MCF 10A (cell line): Measurements from ENCODE around the gene CFAP65. TPM values are rescaled to one million over a fixed set of nuclear protein-coding genes. Genes with fewer than 3 reads are reported as not detected.

Source experiments
- BruUV-seq: library from RNA; stranded (reverse); fragments of 400-500 nt; replicated peaks from 2 replicates; lab custom pipeline; 2021; lab: Mats Ljungman, UMichigan
- CTCF ChIA-PET: fragments of 300-600 bp; sonication (Branson Sonifier 250); formaldehyde crosslinking; extraction: SDS; loops from one replicate; lab custom pipeline; 2021; ENCODE audit warnings: antibody characterized with exemption, inconsistent platforms; lab: Yijun Ruan, JAX
- POLR2A ChIA-PET: fragments of 300-600, 350-650 bp; sonication (Branson Sonifier 250); formaldehyde crosslinking; extraction: SDS; loops from one replicate; lab custom pipeline; 2020; ENCODE audit warnings: antibody characterized with exemption, inconsistent platforms; lab: Yijun Ruan, JAX
- DNase-seq: peaks from one replicate; pipeline ENCODE4 v3.0.0-alpha.2; 2018; ENCODE audit not compliant: unreplicated experiment
- H3K27ac Mint-ChIP-seq: one replicate; pipeline ENCODE4 v1.8.0; 2022; ENCODE audit warnings: mild to moderate bottlenecking, low read depth, mixed read lengths; ENCODE audit not compliant: unreplicated experiment
- H3K27me3 Mint-ChIP-seq: one replicate; pipeline ENCODE4 v1.8.0; 2022; ENCODE audit warnings: mixed read lengths; ENCODE audit not compliant: insufficient read depth, unreplicated experiment
- H3K36me3 Mint-ChIP-seq: one replicate; pipeline ENCODE4 v1.8.0; 2022; ENCODE audit warnings: mild to moderate bottlenecking, moderate library complexity, mixed read lengths; ENCODE audit not compliant: insufficient read depth, unreplicated experiment
- H3K4me1 Mint-ChIP-seq: one replicate; pipeline ENCODE4 v1.8.0; 2022; ENCODE audit warnings: mixed read lengths; ENCODE audit not compliant: insufficient read depth, unreplicated experiment
- H3K4me3 Mint-ChIP-seq: one replicate; pipeline ENCODE4 v1.8.0; 2022; ENCODE audit warnings: mild to moderate bottlenecking, moderate library complexity, mixed read lengths; ENCODE audit not compliant: unreplicated experiment
- H3K9me3 Mint-ChIP-seq: one replicate; pipeline ENCODE4 v1.8.0; 2022; ENCODE audit warnings: mixed read lengths; ENCODE audit not compliant: unreplicated experiment
- CTCF ChIP-seq: fragments of 200-600 bp; IDR thresholded peaks from one replicate; pipeline ENCODE4 v1.8.0; 2022; ENCODE audit warnings: antibody characterized with exemption, mild to moderate bottlenecking; ENCODE audit not compliant: unreplicated experiment
- intact Hi-C: fragments of 100-400 bp; cut with micrococcal nuclease; formaldehyde crosslinking; loops from 2 replicates; pipeline ENCODE4 v1.14.1; 2022
- total RNA-seq: library from RNA; stranded (reverse); gene quantifications from 2 replicates; pipeline ENCODE4 v1.2.3, GENCODE V29; 2022

Gene CFAP65
- total RNA-seq, 1 experiment from 2014 or later: not detected

- BruUV-seq: no TSS peak
- CTCF ChIA-PET: interaction anchor here (0.8 to 1.1 kb wide), 2 partner anchors 22 to 123 kb away, joined by 3 to 6 read pairs; no protein-coding TSS in a partner anchor
- Mint-ChIP-seq H3K36me3 (peaks cover 7% of the 10 kb centered on the region), H3K4me3 (no peak overlapping the region), H3K4me1 (no peaks in the 10 kb centered on the region), H3K27me3 (peaks cover 80% of the 10 kb centered on the region), H3K9me3 (no peaks in the 10 kb centered on the region), H3K27ac (no peak overlapping the region)
- no peak for TF ChIP-seq CTCF
- intact Hi-C loops: no loop called here
- POLR2A ChIA-PET: interaction anchor here (0.6 to 0.7 kb wide), 2 partner anchors 133 to 492 kb away, joined by 3 read pairs; no protein-coding TSS in a partner anchor
- no peak for DNase-seq
These were observed 53.2 kb downstream of the CFAP65 start for GRCh38 chr2:218988164-218988563.

GRCh38 chr2:218986148-218986761 lies 55.1 kb downstream of the CFAP65 start:
- DNase-seq: no peak
- intact Hi-C loops: no loop called here
- Mint-ChIP-seq H3K9me3 (no peaks in the 10 kb centered on the region), H3K36me3 (peaks cover 7% of the 10 kb centered on the region), H3K4me3 (no peak overlapping the region), H3K27me3 (peaks cover 88% of the 10 kb centered on the region), H3K27ac (no peak overlapping the region), H3K4me1 (peaks cover 2% of the 10 kb centered on the region)
- ChIA-PET CTCF (no interaction called here), POLR2A (no interaction called here)
- TF ChIP-seq CTCF: no peak
- no TSS peak for BruUV-seq

GRCh38 chr2:218985325-218986091 lies 55.8 kb downstream of the CFAP65 start:
- Mint-ChIP-seq H3K9me3 (no peaks in the 10 kb centered on the region), H3K4me1 (peaks cover 8% of the 10 kb centered on the region), H3K36me3 (peaks cover 7% of the 10 kb centered on the region), H3K4me3 (no peak overlapping the region), H3K27ac (no peak overlapping the region), H3K27me3 (peaks cover 89% of the 10 kb centered on the region)
- POLR2A ChIA-PET: no interaction called here
- no TSS peak for BruUV-seq
- CTCF ChIA-PET: interaction anchor here (0.6 kb wide), 1 partner anchor 66 kb away, joined by 3 read pairs; no protein-coding TSS in a partner anchor
- no peak for DNase-seq
- intact Hi-C loops: no loop called here
- TF ChIP-seq CTCF: no peak

GRCh38 chr2:218985021-218985324 lies 56.3 kb downstream of the CFAP65 start, which contains the start of gene FEV:
Gene FEV, minus strand, starts transcription at chr2:218985184. Its CDS starts 109 bp downstream, at chr2:218985075.
- Mint-ChIP-seq H3K9me3 (no peaks in the 10 kb centered on the region), H3K27ac (no peak within 1 kb of the TSS), H3K4me1 (peaks cover 14% of the 10 kb centered on the region), H3K4me3 (no peak within 1 kb of the TSS), H3K36me3 (peaks cover 7% of the 10 kb centered on the region), H3K27me3 (peaks cover 94% of the 10 kb centered on the region)
- intact Hi-C loops: no loop called here
- no peak for TF ChIP-seq CTCF
- no TSS peak for BruUV-seq
- ChIA-PET POLR2A (no interaction called here), CTCF (interaction anchor here (0.6 kb wide), 1 partner anchor 67 kb away, joined by 3 read pairs; no protein-coding TSS in a partner anchor)
- no peak for DNase-seq
